Middle frontal gyrus (tissue), 1 donor: Measurements from ENCODE around the gene GADD45B.
"Not testable (repeated sequence)": the region's sequence is repeated elsewhere in the genome, so short reads cannot be mapped to it uniquely, and the experiment has no call there.

Experiments
- DNase-seq: peaks from one replicate; pipeline ENCODE4 v3.0.0-alpha.2; 2015; ENCODE audit warnings: low spot score; ENCODE audit errors: extremely low spot score

GADD45B gene

GRCh38 chr19:2512523-2513431 lies 36.9 kb downstream of the GADD45B start:
- no peak for DNase-seq

- no peak for DNase-seq
Measured at GRCh38 chr19:2514981-2515518, 39.1 kb downstream of the GADD45B start.

GRCh38 chr19:2516727-2517126 lies 40.8 kb downstream of the GADD45B start:
- DNase-seq, result no peak

- DNase-seq, result no peak
Measured at GRCh38 chr19:2517881-2518601, 42.1 kb downstream of the GADD45B start.

- not testable (repeated sequence) for DNase-seq
Measured at GRCh38 chr19:2518856-2519255, 42.9 kb downstream of the GADD45B start.

- no peak for DNase-seq
Measured at GRCh38 chr19:2519482-2519881, 43.6 kb downstream of the GADD45B start.

- DNase-seq, result peak; percentile 17
Measured at GRCh38 chr19:2523630-2524311, 47.8 kb downstream of the GADD45B start.

GRCh38 chr19:2524361-2524839 lies 48.5 kb downstream of the GADD45B start:
- no peak for DNase-seq

- no peak for DNase-seq
Measured at GRCh38 chr19:2524840-2525723, 49.2 kb downstream of the GADD45B start.

GRCh38 chr19:2527171-2527570 lies 51.2 kb downstream of the GADD45B start:
- no peak for DNase-seq

- no peak for DNase-seq
Measured at GRCh38 chr19:2527686-2528085, 51.8 kb downstream of the GADD45B start.
